GM21360 (cell line): ENCODE results near the gene NCKAP5.

Experiments
- ATAC-seq: cut with Tn5 transposase; IDR thresholded peaks from one replicate; pipeline ENCODE4 v1.9.1; 2021; ENCODE audit warnings: mild to moderate bottlenecking, moderate library complexity; ENCODE audit not compliant: unreplicated experiment

The NCKAP5 gene

DNA sequence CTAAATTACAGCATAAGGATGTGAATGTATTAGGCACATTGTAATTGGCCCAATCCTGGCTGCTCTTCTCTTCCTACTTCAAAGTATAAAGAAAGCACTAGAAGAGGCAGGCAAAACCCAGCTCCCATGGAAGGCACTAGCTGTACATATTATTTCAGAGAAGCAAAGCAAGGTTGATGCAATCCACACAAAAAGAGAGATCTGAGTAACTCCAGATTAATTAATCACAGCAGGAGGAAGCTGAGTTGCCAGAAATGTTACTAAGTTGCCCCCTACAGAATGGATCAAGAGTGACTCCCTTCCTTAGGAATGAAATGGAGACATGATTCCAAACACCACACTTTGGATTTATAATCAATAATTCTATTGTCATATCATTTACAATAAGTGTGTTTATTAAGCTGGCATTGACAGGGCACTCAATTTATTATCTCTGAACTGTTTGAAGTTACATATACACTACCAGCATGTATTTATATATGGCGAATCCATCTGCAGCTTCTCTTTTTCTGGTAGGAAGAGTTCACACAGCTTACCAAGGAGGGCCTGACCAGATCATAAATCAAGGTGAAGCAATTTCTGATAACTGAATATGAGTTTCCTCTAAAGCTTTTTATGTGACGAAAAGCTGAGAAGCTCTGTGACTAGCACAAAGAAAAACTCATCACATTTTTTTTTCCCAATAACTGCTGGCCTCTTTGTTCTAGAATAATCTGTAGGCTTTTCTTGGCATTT lies 505.2 kb downstream of the NCKAP5 start:
- no peak for ATAC-seq

DNA sequence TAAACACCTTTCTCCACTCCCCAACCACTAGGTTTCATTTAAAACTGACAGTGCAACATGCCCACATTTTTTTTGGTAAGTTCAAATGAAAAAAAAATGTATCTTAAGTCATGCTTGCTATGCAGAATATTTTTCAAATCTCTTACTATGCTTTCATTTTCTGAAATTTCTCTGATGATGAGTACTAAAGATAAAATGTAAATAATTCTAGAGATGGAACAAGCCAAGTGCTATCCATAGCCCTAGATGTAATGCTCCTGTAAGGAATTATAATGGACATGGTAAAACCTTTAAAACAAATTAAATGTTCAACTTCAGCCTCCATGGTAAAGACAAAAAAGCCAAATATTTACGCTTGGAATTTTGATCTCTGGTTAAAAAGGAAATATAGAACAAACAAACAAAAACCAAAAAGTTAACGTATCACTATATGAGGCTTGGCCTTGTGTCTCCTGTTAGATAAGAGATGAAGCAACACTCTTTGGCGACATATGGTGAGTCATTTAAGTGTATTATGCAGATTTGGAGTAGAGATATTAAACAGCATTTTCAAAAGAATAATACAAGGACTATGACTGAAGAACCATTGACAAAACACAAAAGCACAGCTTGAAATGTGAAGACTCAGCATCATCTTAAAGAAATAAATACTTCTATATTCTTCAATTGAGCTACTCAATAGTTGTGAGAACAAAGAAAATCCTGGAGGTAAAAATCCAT lies 506.2 kb downstream of the NCKAP5 start:
- no peak for ATAC-seq

- no peak for ATAC-seq
Measured at GRCh38 chr2:133054297-133054696, 514.0 kb downstream of the NCKAP5 start.

- ATAC-seq: no peak
Measured at GRCh38 chr2:133053541-133053940, 514.7 kb downstream of the NCKAP5 start.

GRCh38 chr2:133045787-133046186 lies 522.5 kb downstream of the NCKAP5 start:
- ATAC-seq: no peak

DNA sequence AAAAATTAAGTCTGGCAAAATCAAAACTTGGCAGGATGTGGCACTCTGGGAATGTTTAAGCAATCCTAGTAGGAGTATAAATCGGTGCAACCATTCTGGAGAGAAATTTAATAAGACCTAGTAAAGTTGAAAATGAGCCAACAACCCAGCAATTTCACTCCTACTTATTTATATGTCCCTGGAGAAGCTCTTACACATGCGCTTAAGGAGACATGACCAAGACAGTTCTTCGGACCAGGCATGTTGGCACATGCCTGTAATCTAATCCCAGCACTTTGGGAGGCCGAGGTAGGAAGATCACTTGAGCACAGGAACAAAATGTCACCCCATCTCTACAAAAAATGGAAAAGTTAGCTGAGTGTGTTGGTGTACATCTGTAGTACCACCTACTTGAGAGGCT lies 523.7 kb downstream of the NCKAP5 start:
- no peak for ATAC-seq

DNA sequence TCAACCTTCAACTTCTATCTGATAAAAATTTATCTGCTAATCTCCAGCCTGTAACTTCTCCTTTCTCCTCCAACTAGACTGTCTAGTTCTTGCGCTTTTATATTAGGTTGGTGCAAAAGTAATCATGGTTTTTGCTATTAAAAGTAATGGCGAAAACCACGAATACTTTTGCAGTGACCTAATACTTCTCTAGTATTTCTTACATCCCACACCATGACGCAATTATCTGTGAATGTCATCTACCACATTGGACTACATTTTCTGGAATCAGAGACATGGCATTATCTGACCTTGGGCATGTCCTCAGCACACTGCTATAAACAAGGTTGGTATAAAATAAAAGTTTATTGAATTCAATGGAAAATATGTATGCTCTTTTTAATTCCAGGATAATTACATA lies 528.1 kb downstream of the NCKAP5 start:
- ATAC-seq: no peak

DNA sequence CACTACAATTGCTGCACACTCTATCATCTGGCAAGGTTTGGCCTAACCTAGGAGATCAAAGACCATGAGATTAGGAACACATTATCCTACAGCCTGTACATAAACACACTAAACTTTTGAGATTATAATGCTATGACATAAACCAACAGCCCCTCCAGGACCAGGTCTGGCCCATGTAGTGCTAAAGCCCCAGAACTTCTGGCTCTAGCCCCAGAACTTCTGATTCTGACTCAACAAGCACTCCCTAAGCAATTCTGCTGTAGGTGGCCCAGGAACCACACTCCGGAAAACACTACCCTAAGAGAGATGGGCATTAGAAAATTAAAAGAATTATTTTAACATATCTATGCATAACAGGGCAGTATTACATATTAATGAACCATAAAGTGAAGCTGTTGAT lies 528.7 kb downstream of the NCKAP5 start:
- ATAC-seq: no peak

DNA sequence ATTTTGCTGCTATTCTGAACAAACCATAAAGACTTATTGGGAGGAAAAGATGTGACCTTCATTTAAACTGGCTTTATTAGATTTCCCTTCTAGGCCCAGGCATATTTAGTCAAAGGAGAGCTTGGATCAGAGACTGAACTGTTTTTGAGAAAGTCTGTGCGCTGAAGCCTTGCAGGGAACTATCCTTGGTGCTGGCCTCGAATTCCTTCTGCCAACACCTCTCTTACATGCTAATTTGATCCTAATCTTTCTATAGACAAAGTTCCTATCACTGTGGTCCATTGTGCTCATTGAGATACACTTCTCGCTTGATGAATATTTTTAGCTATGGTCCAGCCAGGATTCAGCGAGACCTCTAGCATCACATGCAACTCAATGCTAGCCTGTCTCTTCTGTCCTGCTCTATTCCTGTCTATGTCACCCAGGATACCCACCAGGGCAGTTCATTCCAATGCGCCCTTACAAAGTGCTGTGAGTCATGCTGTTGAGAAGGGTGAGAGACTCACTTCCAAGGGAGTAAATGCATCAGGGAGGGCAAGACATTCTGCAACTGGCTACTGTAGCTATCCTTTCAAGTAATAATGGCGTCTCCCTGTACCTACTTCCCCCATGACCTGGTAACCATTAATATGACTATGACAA lies 541.6 kb downstream of the NCKAP5 start:
- no peak for ATAC-seq

- ATAC-seq: no peak
Measured at GRCh38 chr2:133025004-133025403, 543.3 kb downstream of the NCKAP5 start.

- no peak for ATAC-seq
Measured at GRCh38 chr2:133012847-133013734, 555.2 kb downstream of the NCKAP5 start.

GRCh38 chr2:133004623-133005022 lies 563.6 kb downstream of the NCKAP5 start:
- no peak for ATAC-seq

GRCh38 chr2:132999421-132999820 lies 568.8 kb downstream of the NCKAP5 start:
- ATAC-seq: no peak

DNA sequence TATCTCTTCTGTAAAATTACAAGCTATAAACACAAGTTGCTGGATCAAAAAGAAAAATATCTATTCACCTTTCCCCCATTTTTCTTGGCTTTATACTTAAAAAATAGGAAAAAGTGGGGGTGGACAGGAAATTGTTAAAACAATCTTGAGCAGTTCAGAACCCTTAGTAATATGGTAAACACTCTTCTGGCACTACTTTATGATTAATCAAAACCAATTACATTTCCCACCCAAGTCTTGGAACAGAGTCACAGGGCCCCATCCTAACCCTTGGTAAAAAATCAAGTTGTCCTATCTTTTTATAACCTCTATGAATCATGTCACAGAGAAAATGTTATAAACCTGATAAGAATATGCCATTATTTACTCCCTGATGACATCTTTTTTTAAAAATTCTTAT lies 570.0 kb downstream of the NCKAP5 start:
- ATAC-seq: no peak

GRCh38 chr2:132991471-132992045 lies 576.7 kb downstream of the NCKAP5 start:
- no peak for ATAC-seq

- no peak for ATAC-seq
Measured at GRCh38 chr2:132984731-132985130, 583.5 kb downstream of the NCKAP5 start.

DNA sequence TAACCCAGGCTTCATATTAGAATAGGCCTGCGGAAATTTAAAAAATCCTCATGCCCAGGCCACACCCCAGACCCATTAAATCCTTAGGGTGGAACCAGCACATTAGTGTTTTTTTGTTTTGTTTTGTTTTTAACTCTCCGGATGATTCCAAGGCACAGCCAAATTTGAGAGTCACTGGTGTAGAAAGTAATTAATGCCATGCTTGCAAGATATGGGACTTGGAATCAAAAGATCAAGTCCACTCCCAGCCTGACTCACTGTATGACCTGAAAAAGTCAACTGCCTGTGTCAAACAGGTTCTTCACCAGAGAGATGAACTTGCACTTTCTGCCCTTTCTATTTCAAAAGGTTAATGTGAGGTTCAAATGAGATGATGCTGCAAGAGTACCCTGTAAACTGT lies 588.0 kb downstream of the NCKAP5 start:
- no peak for ATAC-seq

- ATAC-seq: no peak
Measured at GRCh38 chr2:132979339-132980093, 588.7 kb downstream of the NCKAP5 start.

GRCh38 chr2:132978840-132979239 lies 589.4 kb downstream of the NCKAP5 start:
- no peak for ATAC-seq
